Measurements from ENCODE around the gene DACH1.

The DACH1 gene

DNA sequence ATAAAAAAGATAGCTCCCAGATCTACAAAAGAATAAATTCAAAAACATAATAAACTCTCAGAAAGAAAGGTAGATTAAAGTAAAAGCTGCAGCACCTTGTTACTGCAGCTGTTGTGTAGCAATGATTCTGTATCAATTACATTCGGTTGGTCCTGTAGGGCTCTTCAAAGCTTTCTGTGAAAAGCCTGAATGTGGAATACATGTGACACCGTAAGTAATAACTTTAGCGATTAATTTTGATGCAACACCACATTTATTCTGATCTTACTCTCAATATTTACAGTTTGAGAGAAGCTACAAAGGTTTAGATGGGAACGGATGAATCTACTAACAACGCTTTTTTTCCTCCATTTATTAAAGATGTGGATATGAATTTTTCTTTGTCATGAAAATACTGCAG lies 279.2 kb downstream of the DACH1 start:
- TF ChIP-seq, protein P1, sequence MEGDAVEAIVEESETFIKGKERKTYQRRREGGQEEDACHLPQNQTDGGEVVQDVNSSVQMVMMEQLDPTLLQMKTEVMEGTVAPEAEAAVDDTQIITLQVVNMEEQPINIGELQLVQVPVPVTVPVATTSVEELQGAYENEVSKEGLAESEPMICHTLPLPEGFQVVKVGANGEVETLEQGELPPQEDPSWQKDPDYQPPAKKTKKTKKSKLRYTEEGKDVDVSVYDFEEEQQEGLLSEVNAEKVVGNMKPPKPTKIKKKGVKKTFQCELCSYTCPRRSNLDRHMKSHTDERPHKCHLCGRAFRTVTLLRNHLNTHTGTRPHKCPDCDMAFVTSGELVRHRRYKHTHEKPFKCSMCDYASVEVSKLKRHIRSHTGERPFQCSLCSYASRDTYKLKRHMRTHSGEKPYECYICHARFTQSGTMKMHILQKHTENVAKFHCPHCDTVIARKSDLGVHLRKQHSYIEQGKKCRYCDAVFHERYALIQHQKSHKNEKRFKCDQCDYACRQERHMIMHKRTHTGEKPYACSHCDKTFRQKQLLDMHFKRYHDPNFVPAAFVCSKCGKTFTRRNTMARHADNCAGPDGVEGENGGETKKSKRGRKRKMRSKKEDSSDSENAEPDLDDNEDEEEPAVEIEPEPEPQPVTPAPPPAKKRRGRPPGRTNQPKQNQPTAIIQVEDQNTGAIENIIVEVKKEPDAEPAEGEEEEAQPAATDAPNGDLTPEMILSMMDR (conservative IDR thresholded peaks at IDR 0.05; ENCODE audit: control insufficient read depth, insufficient read depth, low read depth, low read length), result no peak
- no peak for DNase-seq (ENCODE audit: low read depth)
- no peak overlapping the region for H3K4me3 ChIP-seq (ENCODE audit: control insufficient read depth, low read depth, low read length)

DNA sequence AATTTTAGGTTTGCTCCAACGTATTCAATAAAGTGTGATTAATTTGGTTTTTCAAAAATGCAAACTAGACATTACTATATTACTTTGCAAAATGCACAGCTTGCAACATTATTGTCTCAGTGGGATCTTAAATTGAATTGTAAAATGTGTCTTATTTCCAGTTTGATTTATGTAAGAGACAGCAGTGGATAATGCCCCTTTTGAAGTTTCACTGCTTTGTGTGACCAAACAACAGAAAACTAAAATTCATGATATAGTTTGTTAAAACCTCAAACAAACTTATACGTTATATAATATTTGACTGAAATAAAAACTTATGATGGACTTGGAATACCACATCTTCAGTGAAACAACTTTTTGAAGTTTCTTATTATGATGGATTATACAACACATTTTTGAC lies 279.8 kb downstream of the DACH1 start:
- TF ChIP-seq, protein P1 (conservative IDR thresholded peaks at IDR 0.05; ENCODE audit: control insufficient read depth, insufficient read depth, low read depth, low read length), result no peak
- no peak for DNase-seq (ENCODE audit: low read depth)
- H3K4me3 ChIP-seq (ENCODE audit: control insufficient read depth, low read depth, low read length), result no peak overlapping the region

DNA sequence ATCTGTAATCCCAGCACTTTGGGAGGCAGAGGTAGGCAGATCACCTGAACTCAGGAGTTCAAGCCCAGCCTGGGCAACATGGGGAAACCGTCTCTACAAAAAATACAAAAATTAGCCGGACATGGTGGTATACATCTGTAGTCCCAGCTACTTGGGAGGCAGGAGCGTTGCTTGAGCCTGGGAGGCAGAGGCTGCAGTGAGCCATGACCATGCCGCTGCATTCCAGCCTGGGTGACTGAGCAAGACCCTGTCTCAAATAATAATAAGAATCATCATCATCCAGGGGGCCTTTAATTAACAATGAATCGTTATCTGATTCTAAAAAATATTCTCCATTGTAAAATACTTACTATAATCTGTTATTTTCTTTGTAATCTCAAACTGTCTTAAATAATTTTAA lies 283.4 kb downstream of the DACH1 start:
- no peak for DNase-seq (ENCODE audit: low read depth)

DNA sequence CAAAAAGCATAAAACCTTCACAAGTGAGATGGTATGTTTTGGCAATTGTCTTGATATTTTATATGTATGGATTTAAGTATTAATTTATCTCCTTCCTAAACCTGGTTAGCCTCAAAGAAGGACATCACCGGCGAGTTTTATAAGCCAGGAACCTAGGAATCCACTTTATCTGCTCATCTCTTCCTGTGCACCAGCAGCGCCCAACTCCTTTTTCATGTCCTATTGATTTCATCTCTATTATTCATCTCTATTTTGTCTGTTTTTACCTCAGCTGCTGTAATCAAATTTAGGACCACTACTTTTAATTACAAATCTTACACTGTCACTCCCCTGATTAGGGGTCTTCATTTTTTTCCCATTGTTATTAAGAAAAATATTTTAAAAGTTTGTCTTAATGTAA lies 286.4 kb downstream of the DACH1 start:
- H3K4me3 ChIP-seq (ENCODE audit: control insufficient read depth, low read depth, low read length), result no peak overlapping the region
- TF ChIP-seq, protein P1 (conservative IDR thresholded peaks at IDR 0.05; ENCODE audit: control insufficient read depth, insufficient read depth, low read depth, low read length), result no peak
- no peak for DNase-seq (ENCODE audit: low read depth)

More for the DNA sequence above, 283.4 kb downstream of the DACH1 start:
- H3K4me3 ChIP-seq (ENCODE audit: control insufficient read depth, low read depth, low read length), result no peak overlapping the region
- TF ChIP-seq, protein P1 (conservative IDR thresholded peaks at IDR 0.05; ENCODE audit: control insufficient read depth, insufficient read depth, low read depth, low read length), result no peak

DNA sequence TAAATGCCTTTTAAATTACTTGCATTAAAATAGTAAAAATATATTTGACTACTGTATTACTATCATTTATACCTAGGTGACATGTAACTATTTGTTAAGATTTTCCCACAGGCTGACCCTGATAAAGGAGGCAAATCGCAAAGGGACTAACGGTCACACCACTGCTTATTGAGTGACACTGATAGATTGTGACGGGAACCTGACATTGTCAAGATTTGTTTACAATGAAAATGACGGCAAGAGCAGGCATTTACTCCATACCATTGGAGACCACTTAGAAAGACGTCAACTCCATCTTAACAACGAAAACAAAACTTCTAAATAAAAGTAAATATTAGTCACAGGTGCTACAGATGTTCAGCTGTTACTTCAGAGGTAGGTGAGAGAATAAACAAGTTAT lies 289.0 kb downstream of the DACH1 start:
- TF ChIP-seq, protein P1 (conservative IDR thresholded peaks at IDR 0.05; ENCODE audit: control insufficient read depth, insufficient read depth, low read depth, low read length), result no peak
- no peak overlapping the region for H3K4me3 ChIP-seq (ENCODE audit: control insufficient read depth, low read depth, low read length)
- DNase-seq (ENCODE audit: low read depth), result no peak

DNA sequence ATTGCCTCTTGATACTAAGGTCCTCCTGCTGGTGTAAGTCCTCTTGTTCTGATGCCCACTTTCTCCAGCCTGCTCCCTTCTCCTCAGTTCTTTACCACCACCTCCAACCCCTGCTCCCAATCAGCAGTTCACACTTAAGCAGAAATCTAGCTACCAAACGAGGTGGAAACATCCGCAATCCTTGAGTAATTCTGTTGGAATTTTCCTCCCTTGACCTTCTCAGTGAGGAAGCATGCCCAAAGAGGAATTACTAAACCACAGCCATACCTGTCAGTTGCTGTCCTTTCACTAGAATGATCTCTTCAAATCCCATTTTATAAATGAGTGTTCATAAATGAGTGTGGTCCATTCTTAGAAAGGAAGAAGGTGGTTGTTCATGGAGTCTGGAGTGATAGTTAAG lies 289.9 kb downstream of the DACH1 start:
- H3K4me3 ChIP-seq (ENCODE audit: control insufficient read depth, low read depth, low read length), result no peak overlapping the region
- TF ChIP-seq, protein P1 (conservative IDR thresholded peaks at IDR 0.05; ENCODE audit: control insufficient read depth, insufficient read depth, low read depth, low read length), result no peak
- DNase-seq (ENCODE audit: low read depth), result no peak

DNA sequence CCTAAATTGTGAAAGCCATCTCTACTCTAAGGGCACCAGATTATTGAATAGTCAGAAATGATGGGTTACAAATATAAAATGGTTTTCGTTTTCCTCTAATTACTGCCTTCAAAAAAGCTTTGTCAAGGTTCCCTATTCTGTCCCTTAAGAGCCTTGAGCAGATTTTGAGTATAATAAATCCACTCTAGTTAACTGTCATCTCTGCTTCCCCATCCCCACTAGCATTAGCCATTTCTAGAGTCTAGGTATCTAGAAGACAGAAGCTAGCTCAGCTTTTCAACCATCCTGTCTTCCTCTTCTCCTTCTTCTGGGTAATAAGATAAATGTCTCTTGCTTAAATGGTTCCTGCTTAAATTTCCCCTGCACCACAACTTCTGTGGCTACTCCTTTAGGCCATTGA lies 290.4 kb downstream of the DACH1 start:
- TF ChIP-seq, protein P1 (conservative IDR thresholded peaks at IDR 0.05; ENCODE audit: control insufficient read depth, insufficient read depth, low read depth, low read length), result no peak
- no peak overlapping the region for H3K4me3 ChIP-seq (ENCODE audit: control insufficient read depth, low read depth, low read length)
- DNase-seq (ENCODE audit: low read depth), result no peak
